Skeletal muscle cell (primary cell): ENCODE results near the gene TRPM5.
A peak's percentile ranks its signal among the peaks of the same experiment; 100 is the strongest.

Experiments
- DNase-seq: peaks from one replicate; pipeline ENCODE4 v3.0.0-alpha.2; 2010; ENCODE audit warnings: low read depth
- H3K4me3 ChIP-seq: 2 replicates; pipeline ENCODE4 v1.5.1; 2011; ENCODE audit warnings: low read depth, mild to moderate bottlenecking, control low read depth, low read length, moderate library complexity

TRPM5 gene

GRCh38 chr11:2413742-2414579 is 30.4 kb downstream of the TRPM5 start:
- H3K4me3 ChIP-seq, result no peak overlapping the region
- DNase-seq, result no peak

GRCh38 chr11:2412323-2412722 is 32.0 kb downstream of the TRPM5 start:
- no peak for DNase-seq
- H3K4me3 ChIP-seq, result no peak overlapping the region

- H3K4me3 ChIP-seq, result no peak overlapping the region
- no peak for DNase-seq
Observed at GRCh38 chr11:2411446-2412305, 32.6 kb downstream of the TRPM5 start.

GRCh38 chr11:2410616-2411015 is 33.7 kb downstream of the TRPM5 start:
- H3K4me3 ChIP-seq, result no peak overlapping the region
- DNase-seq, result no peak

GRCh38 chr11:2409611-2410468 is 34.5 kb downstream of the TRPM5 start:
- H3K4me3 ChIP-seq, result no peak overlapping the region
- DNase-seq, result no peak

GRCh38 chr11:2409126-2409525 is 35.2 kb downstream of the TRPM5 start:
- DNase-seq, result no peak
- H3K4me3 ChIP-seq, result no peak overlapping the region

- no peak overlapping the region for H3K4me3 ChIP-seq
- DNase-seq, result no peak
Observed at GRCh38 chr11:2408671-2409070, 35.6 kb downstream of the TRPM5 start.

- no peak for DNase-seq
- H3K4me3 ChIP-seq, result no peak overlapping the region
Observed at GRCh38 chr11:2406878-2407410, 37.4 kb downstream of the TRPM5 start.

GRCh38 chr11:2406451-2406850 is 37.9 kb downstream of the TRPM5 start:
- no peak for DNase-seq
- H3K4me3 ChIP-seq, result no peak overlapping the region

- H3K4me3 ChIP-seq, result no peak overlapping the region
- no peak for DNase-seq
Observed at GRCh38 chr11:2404735-2405196, 39.5 kb downstream of the TRPM5 start.

GRCh38 chr11:2402890-2403645 is 41.2 kb downstream of the TRPM5 start:
- no peak for DNase-seq
- no peak overlapping the region for H3K4me3 ChIP-seq

GRCh38 chr11:2402106-2402505 is 42.2 kb downstream of the TRPM5 start:
- DNase-seq, result no peak
- no peak overlapping the region for H3K4me3 ChIP-seq

GRCh38 chr11:2401436-2401984 is 42.8 kb downstream of the TRPM5 start:
- DNase-seq, result no peak
- peak overlapping the region; percentile 99 for H3K4me3 ChIP-seq

GRCh38 chr11:2400762-2401435 is 43.4 kb downstream of the TRPM5 start:
- DNase-seq, result no peak
- H3K4me3 ChIP-seq, result peak overlapping the region; percentile 99

- peak; percentile 99 for DNase-seq
- peak within 1 kb of the TSS; percentile 99 for H3K4me3 ChIP-seq
Observed at GRCh38 chr11:2400069-2400761, 44.1 kb downstream of the TRPM5 start, which contains the start of gene TSSC4. Gene TSSC4, plus strand, starts transcription at chr11:2400750. Its CDS starts 1,884 bp downstream, at chr11:2402634.

GRCh38 chr11:2399488-2400068 is 44.7 kb downstream of the TRPM5 start:
- DNase-seq, result no peak

More at GRCh38 chr11:2399488-2400068, 44.7 kb downstream of the TRPM5 start:
- peak overlapping the region; percentile 74 for H3K4me3 ChIP-seq
